HPDE6-E6E7 (cell line): ENCODE results near the gene STX16.

ENCODE experiments used
- DNase-seq: peaks from one replicate; pipeline ENCODE4 v3.0.0; 2011; ENCODE audit warnings: missing footprints; ENCODE audit errors: extremely low spot score

The STX16 gene

DNA sequence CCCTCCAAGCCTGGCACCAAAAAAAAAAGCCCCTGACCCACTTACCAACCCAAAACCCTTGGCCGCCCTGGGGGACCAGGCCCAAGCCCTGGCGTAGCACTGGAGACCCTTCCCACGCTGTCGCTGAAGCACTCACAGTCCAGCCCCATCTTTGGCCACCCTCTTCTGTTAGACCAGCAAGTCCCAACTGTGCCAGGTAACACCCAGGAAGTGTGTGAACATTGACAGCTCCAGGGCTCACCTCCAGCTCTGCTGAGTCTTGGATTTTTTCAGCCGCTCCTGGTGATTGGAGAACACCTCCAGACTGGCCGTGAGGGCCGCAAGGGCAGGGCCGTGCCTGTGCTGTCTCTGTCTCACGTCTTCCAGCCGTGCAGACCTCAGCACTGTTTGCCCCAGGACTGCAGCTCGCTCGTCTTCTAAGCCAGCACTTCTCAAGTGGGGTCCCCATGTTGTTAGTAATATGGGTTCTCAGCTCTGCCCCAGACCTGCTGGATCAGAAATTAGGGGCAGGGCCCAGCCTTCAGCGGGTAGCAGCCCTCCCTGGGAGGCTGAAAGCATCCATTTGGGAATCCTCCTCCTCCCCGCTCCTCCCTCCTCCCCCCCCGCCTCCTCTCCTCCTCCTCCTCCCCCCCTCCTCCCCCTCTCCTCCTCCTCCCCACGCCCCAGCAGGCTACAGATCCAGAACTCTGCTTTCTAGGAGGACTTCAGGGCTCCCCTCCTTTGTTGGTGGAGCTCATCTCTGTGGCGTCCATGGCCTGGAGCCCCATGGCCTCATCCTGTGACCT lies 59.6 kb downstream of the STX16 start:
- no peak for DNase-seq

DNA sequence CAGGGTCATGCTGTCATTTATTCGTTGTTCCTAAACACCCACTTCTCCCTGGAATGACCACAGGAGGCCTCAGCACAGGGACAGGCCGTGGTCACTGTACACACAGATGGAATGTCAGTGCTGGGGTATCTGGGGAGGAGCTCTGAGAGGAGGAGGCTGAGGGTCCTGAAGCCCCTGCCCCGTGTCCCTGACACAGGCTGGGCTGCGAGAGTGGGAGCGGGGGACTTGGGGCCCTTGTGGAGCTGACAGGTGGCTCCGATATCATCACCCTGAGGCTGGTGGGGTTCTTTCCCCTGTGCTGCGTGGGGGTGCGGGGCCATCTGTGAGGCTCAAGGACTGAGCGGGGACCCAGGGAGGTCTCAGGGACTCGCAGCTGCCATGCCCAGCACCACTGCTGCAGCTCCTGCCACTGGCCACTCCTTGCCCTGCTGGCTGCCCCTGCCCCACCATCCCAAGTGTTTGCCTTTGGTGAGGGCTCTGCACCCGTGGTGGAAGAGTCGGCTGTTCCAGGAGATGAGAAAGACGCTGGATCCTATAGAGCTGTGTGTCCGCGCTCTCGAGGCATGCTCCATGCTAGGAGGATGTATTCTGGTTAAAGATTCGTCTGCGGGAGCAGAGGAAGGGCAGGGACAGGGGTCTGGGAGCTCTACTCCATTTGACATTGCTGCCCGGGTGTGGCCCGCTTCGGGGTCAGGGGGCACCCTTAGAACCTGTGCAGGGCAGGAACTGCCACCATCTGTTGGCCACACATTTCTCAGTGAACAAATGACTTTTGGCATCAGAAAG lies 60.4 kb downstream of the STX16 start:
- no peak for DNase-seq

DNA sequence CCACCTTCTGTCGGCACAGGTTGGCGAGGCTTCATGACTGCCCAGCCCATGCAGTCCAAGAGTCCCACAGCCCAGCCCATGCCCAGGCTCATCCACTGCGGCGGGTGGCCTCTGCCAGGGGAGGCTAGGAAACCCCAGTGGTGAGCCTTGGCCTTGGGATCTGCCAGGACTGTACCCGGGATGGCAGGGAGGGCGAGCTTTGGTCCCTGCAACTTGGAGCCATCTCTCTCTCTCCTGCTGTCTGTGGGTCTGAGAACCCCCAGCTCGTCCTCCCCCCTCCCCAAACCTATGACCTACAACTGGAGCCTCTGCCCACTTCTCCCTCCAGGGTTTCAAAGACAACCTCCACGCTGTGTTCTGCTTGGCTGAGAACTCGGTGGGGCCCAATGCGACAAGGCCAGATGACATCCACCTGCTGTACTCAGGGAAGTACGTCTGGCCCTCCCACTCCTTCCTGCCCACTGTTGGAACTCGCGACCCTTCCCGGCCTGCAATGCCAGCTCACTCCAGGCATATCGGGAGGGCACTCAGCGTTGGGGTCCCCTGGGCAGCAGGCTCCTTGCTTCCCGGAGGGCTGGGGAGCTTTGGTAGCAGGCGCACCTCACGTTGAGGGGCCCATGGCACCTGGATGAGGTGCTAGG lies 61.2 kb downstream of the STX16 start:
- no peak for DNase-seq

DNA sequence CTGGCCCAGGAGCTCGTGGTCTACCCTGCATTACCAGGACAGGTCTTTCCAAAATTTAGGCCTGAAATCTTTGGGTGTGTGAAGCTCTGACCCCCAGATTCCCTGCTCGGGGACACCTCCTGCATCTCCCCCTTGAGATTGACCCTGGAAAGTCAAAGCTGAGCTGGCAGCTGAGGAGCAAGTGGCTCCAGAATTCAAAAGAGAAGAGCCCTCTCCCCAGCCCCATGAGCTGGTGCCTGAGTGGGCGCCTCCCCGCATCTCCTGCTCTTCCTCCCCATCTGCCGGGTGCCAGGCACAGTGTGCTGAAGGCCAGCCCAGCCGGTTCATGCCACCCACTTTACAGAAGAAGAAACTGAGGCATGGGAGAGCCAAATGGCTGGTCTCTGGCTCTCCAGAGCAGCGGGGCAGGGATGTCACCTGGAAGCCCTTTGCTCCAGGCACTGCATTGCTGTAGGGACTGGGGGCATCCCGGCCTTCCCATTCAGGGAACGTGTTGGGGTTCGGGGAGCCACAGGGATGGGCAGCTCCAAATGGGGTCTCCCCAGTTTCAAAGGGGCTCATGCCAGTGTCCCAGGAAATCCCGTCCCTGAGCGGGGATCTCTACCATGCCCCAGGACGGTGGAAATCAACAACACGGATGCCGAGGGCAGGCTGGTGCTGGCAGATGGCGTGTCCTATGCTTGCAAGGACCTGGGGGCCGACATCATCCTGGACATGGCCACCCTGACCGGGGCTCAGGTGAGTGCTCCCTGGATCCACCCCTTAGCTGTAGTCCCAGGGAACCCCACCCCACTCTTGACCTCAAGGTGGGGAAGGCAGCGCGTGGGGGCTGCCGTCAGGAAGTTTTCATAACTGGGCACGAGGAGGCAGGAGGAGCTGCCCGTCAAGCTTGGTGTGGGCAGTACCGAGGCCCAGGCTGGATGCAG lies 62.0 kb downstream of the STX16 start:
- no peak for DNase-seq

DNA sequence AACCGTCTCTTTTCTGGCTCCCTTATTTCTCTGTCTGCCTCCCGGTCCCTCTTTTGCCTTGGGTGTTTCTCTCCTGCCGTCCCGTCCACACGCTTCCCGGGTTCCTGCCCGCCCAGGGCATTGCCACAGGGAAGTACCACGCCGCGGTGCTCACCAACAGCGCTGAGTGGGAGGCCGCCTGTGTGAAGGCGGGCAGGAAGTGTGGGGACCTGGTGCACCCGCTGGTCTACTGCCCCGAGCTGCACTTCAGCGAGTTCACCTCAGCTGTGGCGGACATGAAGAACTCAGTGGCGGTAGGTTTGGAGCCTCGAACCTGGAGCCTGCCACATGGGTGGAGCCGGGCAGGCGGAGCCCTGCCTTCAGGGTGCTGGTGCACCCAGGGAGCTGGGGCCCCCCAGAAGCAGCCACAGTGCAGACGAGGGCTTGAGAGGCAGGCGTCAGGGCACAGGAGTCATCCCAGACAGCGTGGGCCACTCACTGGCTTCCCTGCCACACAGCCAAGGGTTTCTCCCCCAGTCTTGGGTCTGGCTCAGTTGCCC lies 62.8 kb downstream of the STX16 start:
- no peak for DNase-seq

DNA sequence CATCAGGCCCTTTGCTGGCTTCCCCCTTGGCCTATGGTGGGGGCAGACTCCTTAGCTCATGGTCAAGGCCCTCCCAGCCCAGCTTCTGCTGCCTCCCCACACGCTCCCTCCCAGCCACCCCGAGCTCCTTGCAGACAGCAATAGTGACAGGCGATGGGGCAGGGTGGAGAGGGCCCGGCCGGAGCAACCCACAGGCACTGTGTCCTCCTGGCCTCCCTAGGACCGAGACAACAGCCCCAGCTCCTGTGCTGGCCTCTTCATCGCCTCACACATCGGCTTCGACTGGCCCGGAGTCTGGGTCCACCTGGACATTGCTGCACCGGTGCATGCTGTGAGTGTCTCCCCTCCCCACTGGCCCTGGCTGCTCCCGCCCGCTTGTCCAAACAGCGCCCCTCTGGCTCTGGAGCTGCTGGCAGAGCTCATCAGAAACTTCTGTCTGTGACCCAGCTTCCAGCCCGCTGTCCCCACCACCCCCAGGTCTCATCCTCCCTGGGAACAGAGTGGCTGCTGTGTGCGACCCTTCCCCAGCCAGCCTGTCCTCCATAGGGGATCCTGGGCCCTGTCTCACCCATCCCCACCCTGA lies 63.3 kb downstream of the STX16 start:
- DNase-seq, result no peak

DNA sequence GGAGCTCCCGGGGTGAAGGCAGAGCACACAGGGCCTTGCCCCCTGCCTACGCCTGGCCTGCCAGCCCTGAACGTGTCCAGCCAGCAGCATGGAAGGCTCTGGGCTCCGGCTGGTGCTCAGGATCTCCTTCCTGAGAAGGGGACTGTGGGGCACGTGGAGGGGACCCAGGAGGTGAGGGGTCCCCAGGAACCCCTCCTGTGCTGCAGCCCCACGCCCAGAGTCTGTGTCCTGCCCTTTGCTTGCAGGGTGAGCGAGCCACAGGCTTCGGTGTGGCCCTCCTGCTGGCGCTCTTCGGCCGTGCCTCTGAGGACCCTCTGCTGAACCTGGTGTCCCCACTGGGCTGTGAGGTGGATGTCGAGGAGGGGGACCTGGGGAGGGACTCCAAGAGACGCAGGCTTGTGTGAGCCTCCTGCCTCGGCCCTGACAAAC lies 63.9 kb downstream of the STX16 start:
- DNase-seq, result no peak

DNA sequence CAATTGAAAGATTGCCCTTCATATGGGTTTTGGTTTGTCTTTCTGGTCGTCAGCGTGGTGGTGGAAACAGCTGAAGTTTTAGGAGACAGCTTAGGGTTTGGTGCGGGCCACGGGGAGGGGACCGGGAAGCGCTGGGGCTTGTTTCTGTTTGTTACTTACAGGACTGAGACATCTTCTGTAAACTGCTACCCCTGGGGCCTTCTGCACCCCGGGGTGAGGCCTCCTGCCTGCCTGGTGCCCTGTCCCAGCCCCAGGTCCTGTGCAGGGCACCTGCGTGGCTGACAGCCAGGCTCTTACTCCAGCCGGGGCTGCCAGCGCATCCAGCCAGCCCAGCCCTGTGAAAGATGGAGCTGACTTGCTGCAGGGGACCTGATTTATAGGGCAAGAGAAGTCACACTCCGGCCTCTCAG lies 64.3 kb downstream of the STX16 start:
- no peak for DNase-seq

DNA sequence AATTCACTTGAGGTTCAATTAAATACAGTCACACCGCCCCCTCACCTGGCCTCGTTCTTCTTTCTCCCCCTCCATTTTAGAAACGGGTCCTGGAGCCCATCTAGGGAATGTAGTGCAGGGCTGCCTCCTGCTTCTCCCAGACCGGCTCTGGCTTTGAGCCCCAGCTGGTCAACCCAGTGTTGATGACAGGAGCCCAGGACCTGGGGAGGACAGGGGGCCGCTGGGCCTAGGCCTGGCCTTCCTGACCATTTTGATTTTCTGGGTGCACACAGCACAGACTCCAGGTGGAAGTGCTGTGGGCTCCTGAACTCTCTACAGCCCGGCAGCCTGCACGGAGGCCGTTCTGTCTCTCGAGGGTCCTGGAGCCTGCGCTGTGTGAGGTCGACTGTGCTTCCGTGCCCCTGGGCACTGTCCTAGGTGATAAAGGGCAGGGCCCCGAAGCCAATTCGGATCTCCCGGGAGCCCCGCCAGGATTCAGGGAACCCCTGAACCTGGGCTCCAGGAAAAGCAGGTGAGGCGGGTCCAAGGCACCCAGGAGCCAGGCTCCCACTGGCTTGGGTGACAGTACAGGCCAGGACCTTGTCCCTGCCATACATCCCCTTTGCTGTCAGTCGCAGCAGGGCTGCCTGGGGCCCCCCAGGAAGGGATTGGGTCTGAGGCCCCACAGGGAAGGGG lies 64.9 kb downstream of the STX16 start:
- DNase-seq, result no peak

DNA sequence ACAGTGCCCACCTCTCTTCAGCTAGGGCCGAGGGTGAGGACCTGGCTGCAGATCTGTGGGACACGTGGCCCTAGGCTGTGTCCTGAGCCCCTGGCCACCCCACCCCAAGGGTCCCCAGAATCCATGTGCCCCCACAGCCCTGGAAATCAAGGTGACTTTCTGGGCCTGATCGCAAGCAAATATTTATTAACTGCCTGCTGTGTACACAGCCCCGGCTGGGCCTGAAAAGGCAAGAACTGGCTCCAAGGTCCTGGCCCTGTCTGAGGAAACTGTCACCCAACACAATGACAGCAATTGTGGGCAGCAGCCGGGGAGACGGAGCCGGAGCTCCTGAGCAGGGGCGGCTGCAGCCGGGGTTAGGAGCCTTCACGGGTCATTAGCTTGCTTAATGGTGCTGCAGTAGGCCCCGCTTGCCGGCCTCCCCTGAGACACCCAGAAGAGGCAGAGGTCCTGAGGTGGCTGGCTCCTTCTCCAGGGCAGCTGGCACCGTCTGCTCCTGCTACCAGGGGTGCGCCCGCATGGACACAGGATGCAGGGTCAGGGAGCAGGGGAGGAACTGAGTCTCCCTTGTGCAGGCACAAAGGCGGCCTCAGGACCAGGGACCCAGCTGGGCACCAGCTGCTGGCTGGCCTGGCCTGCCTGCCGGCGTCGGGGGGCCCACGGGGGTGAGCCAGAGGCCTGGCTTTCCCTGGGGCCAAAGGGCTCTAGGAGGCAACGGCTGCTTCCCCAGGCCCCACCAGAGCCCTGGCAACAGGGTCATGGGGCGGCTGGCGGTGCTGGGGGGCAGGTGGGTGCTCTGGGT lies 65.6 kb downstream of the STX16 start:
- DNase-seq, result no peak

DNA sequence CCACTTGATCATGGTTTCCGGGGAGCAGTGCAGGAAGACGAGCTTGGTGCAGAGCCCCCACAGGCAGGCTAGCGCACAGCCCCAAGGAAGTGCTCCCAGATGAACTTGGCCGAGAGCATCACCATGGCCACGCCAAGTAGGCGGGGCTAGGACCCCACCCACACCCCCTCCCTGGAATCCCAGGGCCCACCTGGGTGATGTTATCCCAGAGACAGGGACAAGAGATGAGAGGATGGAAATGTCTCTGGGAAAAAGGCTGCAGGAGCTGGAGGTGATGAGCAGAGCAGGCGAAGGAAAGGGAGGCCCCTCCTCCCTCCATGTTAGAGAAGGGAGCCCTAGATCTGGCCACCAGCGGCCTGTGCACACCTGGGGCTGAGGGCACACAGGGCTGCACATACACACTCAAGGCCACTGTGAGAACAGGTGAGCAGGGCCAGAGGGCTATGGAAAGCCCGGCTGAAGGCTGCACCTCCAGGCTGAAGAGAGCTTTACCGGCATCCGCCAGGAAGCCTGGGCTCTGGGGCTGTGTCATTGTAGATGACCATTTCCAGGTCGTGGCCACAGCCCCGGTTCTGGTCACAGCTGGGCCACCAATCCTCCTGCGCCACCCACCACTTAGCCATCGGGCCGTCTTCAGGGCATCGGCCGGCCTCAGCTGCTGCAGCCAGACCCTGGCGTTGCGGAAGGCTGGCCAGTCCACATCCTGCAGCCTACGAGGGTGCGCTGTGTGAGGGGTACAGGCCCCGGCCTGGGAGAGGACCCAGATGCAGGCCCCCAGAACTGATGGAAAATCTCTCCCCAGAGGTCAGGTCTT lies 66.4 kb downstream of the STX16 start:
- no peak for DNase-seq

DNA sequence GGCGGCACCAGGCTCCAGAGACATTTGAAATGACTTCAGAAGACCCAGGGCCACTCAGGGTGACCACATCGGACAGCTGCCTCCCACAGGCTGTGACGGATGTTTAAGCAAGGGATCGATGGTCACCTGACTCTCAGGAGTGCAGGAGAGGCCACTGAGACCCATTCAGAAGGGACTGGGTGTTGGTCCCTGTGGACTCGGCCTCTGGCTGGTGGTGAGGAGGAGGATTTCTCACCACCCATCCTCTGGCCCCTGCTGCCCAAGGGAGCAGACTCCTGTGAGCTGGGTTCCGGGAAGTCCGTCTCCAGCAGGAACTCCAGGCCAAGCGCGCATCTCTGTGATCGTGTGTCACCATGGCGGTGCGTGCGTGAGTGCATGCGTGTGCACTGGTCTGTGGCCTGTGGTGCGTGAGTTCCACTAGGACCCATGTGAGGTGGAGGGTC lies 67.1 kb downstream of the STX16 start:
- DNase-seq, result no peak

DNA sequence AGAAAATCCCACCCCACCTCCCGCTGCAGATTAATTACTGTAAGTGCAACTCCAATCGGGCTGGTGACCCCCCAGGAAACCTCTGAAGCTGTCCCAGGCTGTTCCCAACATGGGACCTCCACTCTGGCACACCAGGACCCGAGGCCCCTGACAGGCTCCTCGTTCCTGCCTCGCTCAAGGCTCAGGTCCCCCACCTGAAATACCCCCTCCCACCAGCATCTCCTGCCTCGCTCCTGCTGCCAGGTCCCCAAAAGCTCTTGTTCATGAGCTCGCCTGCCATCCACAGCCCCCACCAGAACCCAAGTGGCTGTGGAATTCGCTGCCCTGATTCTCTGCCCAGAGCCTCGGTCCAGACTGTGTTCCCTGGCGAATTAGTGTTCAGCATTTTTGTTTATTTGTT lies 67.6 kb downstream of the STX16 start:
- no peak for DNase-seq

DNA sequence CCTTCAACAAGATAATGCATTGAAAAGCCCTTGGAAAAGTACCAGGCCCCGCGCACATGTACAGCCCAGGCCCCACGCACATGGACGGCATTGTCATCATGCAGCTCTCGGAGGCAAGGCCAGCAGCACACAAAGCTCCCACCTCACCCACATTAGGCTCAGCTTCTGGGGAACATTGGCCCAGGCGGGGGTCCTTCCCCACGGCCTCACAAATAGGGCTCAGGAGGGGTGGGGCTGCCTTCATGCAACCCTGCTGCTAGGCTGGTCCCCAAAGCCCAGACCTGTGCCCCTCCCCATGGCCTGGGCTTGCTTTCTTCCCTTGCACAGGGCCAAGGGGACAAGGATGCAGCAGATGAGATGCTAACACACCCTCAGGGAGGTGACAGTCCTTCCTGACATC lies 68.2 kb downstream of the STX16 start:
- DNase-seq, result no peak

DNA sequence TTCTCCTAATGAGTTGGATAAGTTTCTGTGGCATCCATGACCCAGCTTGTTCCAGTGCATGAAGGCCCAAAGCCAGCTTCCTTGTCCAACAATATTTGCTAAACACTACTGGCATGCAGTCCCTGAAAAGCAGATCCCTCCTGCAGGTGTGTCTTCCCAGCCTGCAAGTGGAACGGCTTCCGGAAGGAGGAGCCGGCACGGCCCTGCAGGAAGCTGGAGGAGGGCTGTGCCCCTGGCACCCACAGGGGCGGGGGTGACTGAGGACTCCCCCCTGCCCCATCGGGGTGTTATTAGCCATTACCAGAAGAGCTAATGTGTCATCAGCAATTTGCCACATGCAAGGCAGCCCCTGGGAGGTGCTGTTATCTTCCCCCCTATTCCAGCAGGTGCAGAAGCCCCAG lies 68.9 kb downstream of the STX16 start:
- no peak for DNase-seq

DNA sequence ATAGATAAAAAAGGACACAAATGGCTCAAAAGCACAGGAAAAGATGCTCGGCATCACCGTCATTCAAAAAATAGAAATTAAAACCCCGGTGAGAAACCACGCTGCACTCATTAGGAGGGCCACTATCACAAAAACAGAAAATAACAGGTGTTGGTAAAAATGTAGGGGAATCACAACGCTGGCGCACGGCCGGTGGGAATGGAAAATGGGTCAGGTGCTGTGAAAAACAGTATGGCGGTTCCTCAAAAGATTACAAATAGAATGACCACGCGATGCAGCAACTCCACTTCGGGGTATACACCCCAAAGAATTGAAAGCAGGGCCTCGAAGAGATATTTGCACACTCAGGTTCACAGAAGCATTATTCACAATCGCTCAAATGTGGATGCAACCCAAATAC lies 69.8 kb downstream of the STX16 start:
- no peak for DNase-seq

DNA sequence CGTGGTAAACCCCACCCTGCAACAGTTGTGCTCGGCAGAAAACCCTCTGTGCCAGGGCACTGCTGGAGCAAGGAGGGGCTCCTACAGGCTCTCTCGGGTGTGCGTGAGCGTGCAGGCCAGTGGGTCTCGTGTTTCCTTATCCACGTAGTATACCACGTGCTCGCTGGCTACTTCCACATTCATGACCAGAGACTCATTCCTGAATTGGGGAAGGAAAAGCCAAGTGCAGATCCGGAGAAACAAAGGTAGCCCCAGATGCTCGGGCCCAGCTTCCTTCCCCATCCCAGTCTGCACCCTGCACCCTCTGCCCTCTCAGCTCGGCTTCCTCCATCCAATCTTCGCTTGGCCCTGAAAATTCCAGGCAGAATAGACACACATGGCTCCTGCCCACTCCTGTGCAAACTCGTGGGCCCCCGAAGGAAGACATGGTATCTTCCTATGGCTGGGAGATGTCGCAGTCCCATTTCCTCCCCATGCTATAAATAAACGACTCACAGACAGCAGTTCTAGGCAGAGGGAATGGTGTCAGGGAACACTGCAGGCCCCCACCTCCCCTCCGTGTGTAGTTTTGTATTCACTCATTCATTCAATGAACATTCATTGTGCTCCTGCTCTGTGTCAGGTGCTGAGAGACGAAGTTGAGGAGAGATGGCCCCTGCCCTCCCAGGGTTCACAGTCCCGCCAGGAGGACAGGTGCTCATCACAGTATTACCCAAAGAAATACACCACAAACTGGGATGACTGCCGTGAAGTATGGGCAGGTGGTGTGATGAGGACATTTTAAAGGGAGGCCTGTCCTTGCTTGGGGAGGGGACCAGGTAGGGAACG lies 71.1 kb downstream of the STX16 start:
- DNase-seq, result no peak
